Fibroblast of skin of right biceps (primary cell): ENCODE data around the gene ZSCAN30.
"Not testable (repeated sequence)": the region's sequence is repeated elsewhere in the genome, so short reads cannot be mapped to it uniquely, and the experiment has no call there.

Experiments used
- DNase-seq: peaks from one replicate; pipeline ENCODE4 v3.0.0-alpha.2; 2013

The ZSCAN30 gene

DNA sequence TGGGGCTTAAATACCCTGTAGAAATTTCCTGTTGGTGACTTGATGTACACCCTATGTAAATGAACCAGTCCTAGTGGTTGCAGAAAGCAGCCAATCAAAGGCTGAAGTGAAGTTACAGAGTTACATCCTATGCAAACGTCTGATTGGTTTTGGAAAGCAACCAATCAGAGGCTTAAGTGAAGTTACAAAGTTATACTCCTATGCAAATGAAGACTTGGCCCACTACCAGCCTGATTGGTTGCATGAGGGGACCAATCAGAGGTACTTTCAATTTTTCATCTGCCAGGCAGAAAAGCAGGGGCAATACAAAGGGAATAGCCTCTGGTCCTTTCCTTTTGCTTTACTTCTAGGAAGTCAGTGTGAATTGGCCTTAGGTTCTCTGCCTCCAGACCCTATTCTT is 62.8 kb downstream of the ZSCAN30 start:
- DNase-seq, result peak; percentile 22

DNA sequence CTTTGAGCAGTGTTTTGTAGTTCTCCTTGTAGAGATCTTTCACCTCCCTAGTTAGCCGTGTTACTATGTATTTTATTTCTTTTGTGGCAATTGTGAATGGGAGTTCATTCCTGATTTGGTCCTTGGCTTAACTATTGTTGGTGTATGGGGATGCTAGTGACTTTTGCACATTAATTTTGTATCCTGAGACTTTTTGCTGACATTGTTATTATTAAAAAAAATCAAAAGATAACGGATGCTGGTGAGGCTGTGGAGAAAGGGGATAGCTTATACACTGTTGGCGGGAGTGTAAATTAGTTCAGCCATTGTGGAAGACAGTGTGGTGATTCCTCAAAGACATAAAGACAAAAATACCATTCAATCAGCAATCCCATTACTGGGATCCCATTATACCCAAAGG is 66.2 kb downstream of the ZSCAN30 start:
- no peak for DNase-seq

DNA sequence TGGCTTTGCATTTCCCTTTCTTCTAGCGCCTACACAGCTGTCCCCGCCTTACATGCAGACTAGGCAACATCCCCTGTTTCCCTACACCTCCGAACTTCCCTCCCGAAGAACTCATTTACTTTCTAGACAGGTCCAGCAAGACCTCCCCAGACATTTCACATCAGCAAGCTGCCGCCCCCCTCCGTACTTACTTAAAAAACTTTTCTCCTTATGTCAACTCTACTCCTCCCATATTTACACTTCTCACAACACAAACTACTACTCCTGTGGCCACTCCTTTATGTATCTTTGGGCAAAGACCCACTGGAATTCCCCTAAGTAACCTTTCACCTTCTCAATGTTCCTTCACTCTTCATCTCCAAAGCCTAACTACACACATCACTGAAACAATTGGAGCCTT is 69.6 kb downstream of the ZSCAN30 start:
- DNase-seq, result no peak

DNA sequence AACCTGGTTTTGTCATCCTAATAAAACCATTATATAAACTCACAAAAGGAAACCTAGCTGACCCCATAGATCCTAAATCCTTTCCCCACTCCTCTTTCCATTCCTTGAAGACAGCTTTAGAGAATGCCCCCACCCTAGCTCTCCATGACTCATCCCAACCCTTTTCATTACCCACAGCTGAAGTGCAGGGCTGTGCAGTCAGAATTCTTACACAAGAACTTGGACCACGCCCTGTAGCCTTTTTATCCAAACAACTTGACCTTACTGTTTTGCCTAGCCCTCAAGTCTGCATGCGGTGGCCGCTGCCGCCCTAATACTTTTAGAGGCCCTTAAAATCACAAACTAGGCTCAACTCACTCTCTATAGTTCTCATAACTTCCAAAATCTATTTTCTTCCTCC is 70.7 kb downstream of the ZSCAN30 start:
- DNase-seq, result not testable (repeated sequence)

DNA sequence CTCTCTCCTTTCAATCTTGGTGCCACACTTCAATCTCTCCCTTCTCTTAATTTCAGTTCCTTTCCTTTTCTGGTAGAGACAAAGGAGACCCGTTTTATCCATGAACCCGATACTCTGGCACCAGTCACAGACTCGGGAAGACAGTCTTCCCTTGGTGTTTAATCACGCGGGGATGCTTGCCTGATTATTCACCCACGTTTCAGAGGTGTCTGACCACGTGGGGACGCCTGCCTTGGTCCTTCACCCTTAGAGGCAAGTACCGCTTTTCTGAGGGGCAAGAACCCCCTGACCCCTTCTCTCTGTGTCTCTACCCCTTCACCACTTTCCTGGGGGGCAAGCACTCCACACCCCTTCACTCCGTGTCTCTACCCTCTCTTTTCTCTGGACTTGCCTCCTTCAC is 73.4 kb downstream of the ZSCAN30 start:
- not testable (repeated sequence) for DNase-seq

DNA sequence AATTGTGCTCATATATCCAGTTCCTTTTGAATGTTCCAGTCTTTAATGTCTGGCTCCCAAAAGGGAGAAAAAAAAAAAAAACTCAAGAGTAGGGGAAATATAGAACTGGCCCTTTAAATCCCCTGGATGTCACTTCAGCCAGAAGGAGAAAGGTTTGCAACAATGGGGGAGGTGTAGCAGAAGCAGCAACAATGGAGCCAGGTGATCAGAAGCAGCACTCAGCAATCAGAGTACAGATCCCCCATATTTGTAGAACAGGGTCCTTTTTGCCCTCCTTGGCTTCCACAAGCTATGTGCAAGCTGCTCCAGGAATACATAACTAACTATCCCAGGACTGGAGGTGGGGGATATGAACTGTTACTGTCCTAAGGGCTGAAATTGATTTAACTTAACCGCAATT is 75.0 kb downstream of the ZSCAN30 start:
- no peak for DNase-seq

DNA sequence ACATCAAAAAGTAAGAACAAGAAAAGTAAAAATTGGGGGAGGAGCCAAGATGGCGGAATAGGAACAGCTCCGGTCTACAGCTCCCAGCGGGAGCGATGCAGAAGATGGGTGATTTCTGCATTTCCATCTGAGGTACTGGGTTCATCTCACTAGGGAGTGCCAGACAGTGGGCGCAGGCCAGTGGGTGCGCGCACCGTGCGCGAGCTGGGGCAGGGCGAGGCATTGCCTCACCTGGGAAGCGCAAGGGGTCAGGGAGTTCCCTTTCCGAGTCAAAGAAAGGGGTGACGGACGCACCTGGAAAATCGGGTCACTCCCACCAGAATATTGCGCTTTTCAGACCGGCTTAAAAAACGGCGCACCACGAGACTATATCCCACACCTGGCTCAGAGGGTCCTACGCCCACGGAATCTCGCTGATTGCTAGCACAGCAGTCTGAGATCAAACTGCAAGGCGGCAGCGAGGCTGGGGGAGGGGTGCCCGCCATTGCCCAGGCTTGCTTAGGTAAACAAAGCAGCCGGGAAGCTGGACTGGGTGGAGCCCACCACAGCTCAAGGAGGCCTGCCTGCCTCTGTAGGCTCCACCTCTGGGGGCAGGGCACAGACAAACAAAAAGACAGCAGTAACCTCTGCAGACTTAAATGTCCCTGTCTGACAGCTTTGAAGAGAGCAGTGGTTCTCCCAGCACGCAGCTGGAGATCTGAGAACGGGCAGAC is 84.1 kb downstream of the ZSCAN30 start:
- not testable (repeated sequence) for DNase-seq

DNA sequence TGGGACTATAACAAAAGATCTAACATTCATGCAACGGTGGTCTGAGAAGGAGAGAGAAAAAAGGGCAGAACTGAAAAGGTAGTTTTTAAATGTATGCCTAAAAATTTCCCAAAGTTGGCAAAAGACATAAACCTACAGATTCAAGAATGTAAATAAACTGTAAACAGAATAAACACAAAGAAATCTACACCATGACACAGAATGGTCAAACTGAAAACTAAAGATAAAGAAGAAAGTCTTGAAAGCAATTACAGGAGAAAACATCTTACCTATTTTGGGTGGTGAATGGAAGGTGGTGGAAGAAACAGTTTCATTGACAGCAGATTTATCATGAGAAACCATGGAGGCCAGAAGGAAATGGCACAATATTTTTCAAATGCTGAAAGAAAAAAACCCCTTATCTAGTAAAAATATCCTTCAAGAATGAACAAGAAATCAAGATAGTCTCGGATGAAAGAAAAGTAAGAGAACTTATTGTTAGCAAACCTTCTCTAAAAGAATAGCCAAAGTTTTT is 84.8 kb downstream of the ZSCAN30 start:
- DNase-seq, result no peak

DNA sequence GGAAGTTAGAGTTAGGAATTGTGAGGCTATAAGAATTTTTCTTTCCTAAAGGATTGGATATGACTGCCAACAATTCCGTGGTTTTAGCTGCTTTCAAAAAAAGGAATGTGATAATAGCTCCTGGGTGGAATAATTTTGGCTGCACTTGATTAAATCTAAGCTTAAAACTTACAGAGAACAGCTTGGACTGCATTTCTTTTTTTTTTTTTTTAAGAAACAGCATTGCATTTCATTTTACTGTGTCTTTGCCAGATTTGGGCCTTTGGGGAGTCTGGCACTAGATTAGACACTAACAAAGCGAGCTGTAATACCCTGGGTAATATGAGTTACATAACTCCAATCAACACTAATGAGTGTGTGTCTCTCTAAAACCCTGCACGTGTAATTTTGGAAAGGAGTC is 87.0 kb downstream of the ZSCAN30 start:
- peak; percentile 80 for DNase-seq

DNA sequence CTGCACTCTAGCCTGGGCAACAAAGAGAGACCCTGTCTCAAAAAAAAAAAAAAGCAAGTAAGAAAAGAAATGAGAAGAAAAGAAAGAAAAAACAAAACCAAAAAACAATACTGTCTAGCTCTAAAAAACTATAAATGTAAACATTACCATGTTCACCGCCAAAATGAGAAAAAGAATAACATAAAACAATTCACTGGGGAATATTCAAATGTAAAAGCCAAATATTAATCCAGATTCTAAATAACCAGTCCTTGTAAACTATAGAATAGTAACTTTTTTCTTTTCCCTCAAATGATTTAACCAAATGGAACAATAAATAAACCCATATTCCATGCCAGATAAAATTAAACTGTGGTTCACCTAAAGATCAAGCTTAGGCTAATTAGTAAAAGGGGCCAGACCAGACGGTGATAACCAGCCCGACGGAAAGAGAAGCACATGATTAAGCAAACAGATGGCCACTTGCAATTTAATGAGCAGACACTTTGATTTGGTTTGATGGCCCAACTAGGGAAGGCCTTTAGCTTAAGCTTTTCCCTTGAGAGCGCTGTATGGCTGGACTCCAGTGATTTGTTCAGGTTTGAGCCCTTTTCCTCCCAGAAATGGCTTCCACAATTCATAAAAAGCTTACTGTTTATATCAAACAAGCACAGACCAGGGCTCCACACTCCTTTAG is 88.6 kb downstream of the ZSCAN30 start:
- DNase-seq, result no peak
